Liver (tissue), 9 donors: ENCODE data around the gene CRLF1. TPM values are rescaled to one million over a fixed set of nuclear protein-coding genes. Genes with fewer than 3 reads are reported as not detected.
"Not testable (repeated sequence)": the region's sequence is repeated elsewhere in the genome, so short reads cannot be mapped to it uniquely, and the experiment has no call there.

Experiments
- DNase-seq: peaks from one replicate; pipeline ENCODE4 v3.0.0-alpha.2; 2017; ENCODE audit warnings: low spot score
- H3K27ac ChIP-seq, 2 donors: one replicate each; pipeline ENCODE4 v1.7.0; 2013; ENCODE audit warnings: inconsistent platforms in 2 of 2, low read length in 2 of 2, control low read depth in 1 of 2, low read depth in 1 of 2, mild to moderate bottlenecking in 1 of 2
- H3K27me3 ChIP-seq, 4 donors: one replicate each; pipeline versions ENCODE4 v1.6.1 to v1.7.0; 2013; ENCODE audit warnings: low read length in 3 of 4, inconsistent platforms in 1 of 4, mild to moderate bottlenecking in 1 of 4, moderate library complexity in 1 of 4; ENCODE audit not compliant: control insufficient read depth in 4 of 4, insufficient read depth in 4 of 4
- H3K36me3 ChIP-seq, 4 donors: one replicate each; pipeline versions ENCODE4 v1.6.1 to v1.7.0; 2013; ENCODE audit warnings: low read length in 3 of 4, mild to moderate bottlenecking in 3 of 4, low read depth in 1 of 4, moderate library complexity in 1 of 4; ENCODE audit not compliant: control insufficient read depth in 4 of 4, insufficient read depth in 3 of 4
- H3K4me1 ChIP-seq, 4 donors: one replicate each; pipeline versions ENCODE4 v1.6.1 to v1.7.0; 2013; ENCODE audit warnings: low read length in 3 of 4, mild to moderate bottlenecking in 3 of 4, moderate library complexity in 1 of 4; ENCODE audit not compliant: control insufficient read depth in 4 of 4, insufficient read depth in 4 of 4
- H3K4me3 ChIP-seq, 3 donors: one replicate each; pipeline versions ENCODE4 v1.6.1 to v1.7.0; 2013; ENCODE audit warnings: low read length in 3 of 3, control low read depth in 1 of 3, low read depth in 1 of 3, mild to moderate bottlenecking in 1 of 3
- H3K9ac ChIP-seq, 2 donors: one replicate each; pipeline ENCODE4 v1.7.0; 2013; ENCODE audit warnings: low read length in 2 of 2, mild to moderate bottlenecking in 2 of 2, moderate library complexity in 2 of 2, control low read depth in 1 of 2, low read depth in 1 of 2
- H3K9me3 ChIP-seq, 4 donors: one replicate each; pipeline versions ENCODE4 v1.6.1 to v1.7.0; 2013; ENCODE audit warnings: low read length in 3 of 4; ENCODE audit not compliant: control insufficient read depth in 4 of 4
- EGR1 ChIP-seq, 2 donors: IDR thresholded peaks; 2 replicates each; pipeline ENCODE4 v1.6.1; 2016 to 2018; ENCODE audit warnings: antibody characterized with exemption in 2 of 2, low read depth in 2 of 2
- FOXA1 ChIP-seq: IDR thresholded peaks from 2 replicates; pipeline ENCODE4 v1.6.1; 2016; ENCODE audit warnings: antibody characterized with exemption
- FOXA2 ChIP-seq: IDR thresholded peaks from 2 replicates; pipeline ENCODE4 v1.6.1; 2016; ENCODE audit warnings: antibody characterized with exemption
- GABPA ChIP-seq, 2 donors: IDR thresholded peaks in 1 of 2; conservative IDR thresholded peaks in 1 of 2; 2 replicates each; pipeline ENCODE4 v1.6.1; 2016; ENCODE audit warnings: antibody characterized with exemption in 2 of 2, mild to moderate bottlenecking in 1 of 2, moderate library complexity in 1 of 2
- HNF4A ChIP-seq, 2 donors: conservative IDR thresholded peaks; 2 replicates each; pipeline ENCODE4 v1.6.1; 2016; ENCODE audit warnings: antibody characterized with exemption in 2 of 2, mild to moderate bottlenecking in 2 of 2
- JUND ChIP-seq, 2 donors: IDR thresholded peaks; 2 replicates each; pipeline ENCODE4 v1.6.1; 2016; ENCODE audit warnings: antibody characterized with exemption in 2 of 2
- MAX ChIP-seq: IDR thresholded peaks from 2 replicates; pipeline ENCODE4 v1.6.1; 2016; ENCODE audit warnings: antibody characterized with exemption
- NR2F2 ChIP-seq: IDR thresholded peaks from 2 replicates; pipeline ENCODE4 v1.6.1; 2016; ENCODE audit warnings: antibody characterized with exemption
- REST ChIP-seq: IDR thresholded peaks from 2 replicates; pipeline ENCODE4 v1.6.1; 2016; ENCODE audit warnings: antibody characterized with exemption, mild to moderate bottlenecking
- RXRA ChIP-seq, 2 donors: IDR thresholded peaks; 2 replicates each; pipeline ENCODE4 v1.6.1; 2017 to 2018; ENCODE audit warnings: antibody characterized with exemption in 2 of 2, mild to moderate bottlenecking in 1 of 2
- SP1 ChIP-seq: IDR thresholded peaks from 2 replicates; pipeline ENCODE4 v1.6.1; 2018; ENCODE audit warnings: antibody characterized with exemption, mild to moderate bottlenecking
- YY1 ChIP-seq: IDR thresholded peaks from 2 replicates; pipeline ENCODE4 v1.6.1; 2016; ENCODE audit warnings: antibody characterized with exemption, mild to moderate bottlenecking
- WGBS: extraction: QIAGEN DNeasy Blood & Tissue Kit; methylation state at CpG from one replicate; pipeline ENCODE4 v1.1.7; 2013; 5-methylcytosine and 5-hydroxymethylcytosine counted together
- polyA plus RNA-seq, 2 donors: library from polyadenylated mRNA; stranded (reverse) in 1 of 2; unstranded in 1 of 2; fragments of 200-250 nt in 1 of 2; fragments of >200 nt in 1 of 2; fragmentation: Nextera tagmentation in 1 of 2; extraction: Ambion mirVana in 1 of 2; gene quantifications; one replicate each; pipeline versions ENCODE4 v1.2.1 to v1.2.3, GENCODE V29; 2013 to 2015
- total RNA-seq, 2 donors: library from RNA; depleted of rRNA; stranded (reverse); fragments of >200 nt; gene quantifications; one replicate each; pipeline ENCODE4 v1.2.3, GENCODE V29; 2014
- donor health status: healthy.
- donor health status: healthy.
- donor health status: healthy.
- donor health status: healthy.
- donor health status: healthy.

The CRLF1 gene
- total and polyA plus RNA-seq, 4 donors, result 0.49 to 1.9 (median 1.6) TPM; not detected in 1

- no peak for TF ChIP-seq REST
- TF ChIP-seq SP1, result no peak
- TF ChIP-seq FOXA1, result no peak
- no peak for TF ChIP-seq RXRA (IDR thresholded peaks at IDR 0.05)
- no peak for TF ChIP-seq MAX
- no peak for TF ChIP-seq FOXA2
- TF ChIP-seq HNF4A (conservative IDR thresholded peaks at IDR 0.05), result no peak
- no peak for TF ChIP-seq NR2F2
- no peak for TF ChIP-seq EGR1 (IDR thresholded peaks at IDR 0.05; ENCODE audit: low read depth in 2 of 2)
- TF ChIP-seq JUND (IDR thresholded peaks at IDR 0.05), result no peak
- no peak for TF ChIP-seq YY1
Observed at GRCh38 chr19:18601875-18602274, 4.7 kb downstream of the CRLF1 start (continued).

GRCh38 chr19:18600692-18601397 lies 5.8 kb downstream of the CRLF1 start:
- H3K9me3 ChIP-seq, H3K4me3 ChIP-seq, H3K9ac ChIP-seq, H3K4me1 ChIP-seq, H3K27ac ChIP-seq, H3K27me3 ChIP-seq, DNase-seq, H3K36me3 ChIP-seq: not testable (repeated sequence)
- 89% methylated on average over 15 of the region's 15 CpGs for WGBS

GRCh38 chr19:18599485-18599884 lies 7.1 kb downstream of the CRLF1 start:
- DNase-seq, result no peak
- Histone ChIP-seq H3K36me3 (no peaks in the 10 kb centered on the region), H3K27ac (no peak overlapping the region), H3K9ac (no peak overlapping the region), H3K9me3 (no peaks in the 10 kb centered on the region), H3K4me1 (peaks cover 4 to 7% (median 5%) of the 10 kb centered on the region in 4 donors), H3K4me3 (no peak overlapping the region), H3K27me3 (peaks cover 0 to 8% (median 2%) of the 10 kb centered on the region in 4 donors)
- 82% methylated on average over 20 of the region's 20 CpGs for WGBS
- no peak for TF ChIP-seq GABPA (IDR thresholded peaks at IDR 0.05 in 1 of 2, conservative IDR thresholded peaks at IDR 0.05 in 1 of 2)
